Kidney (tissue), 14 donors: ENCODE data around the gene DNAL1. TPM values are rescaled to one million over a fixed set of nuclear protein-coding genes. Genes with fewer than 3 reads are reported as not detected.

Source experiments
- DNase-seq, 5 donors: peaks; one replicate each; pipeline ENCODE4 v3.0.0-alpha.2; 2013 to 2020
- FAIRE-seq: peaks from 2 replicates; lab custom pipeline; 2012; peaks lifted over from hg19 to GRCh38; lab: Jason Lieb, UNC
- H3K27ac ChIP-seq, 2 donors: one replicate each; pipeline ENCODE4 v1.7.0; 2013; ENCODE audit warnings: low read depth in 2 of 2, low read length in 2 of 2, inconsistent platforms in 1 of 2
- H3K27me3 ChIP-seq: one replicate; pipeline ENCODE4 v1.7.1; 2013; ENCODE audit warnings: low read length, inconsistent platforms; ENCODE audit not compliant: control insufficient read depth, insufficient read depth
- H3K36me3 ChIP-seq, 3 donors: one replicate each; pipeline versions ENCODE4 v1.7.0 to v1.7.1; 2013; ENCODE audit warnings: low read length in 3 of 3, control low read depth in 1 of 3, inconsistent platforms in 1 of 3; ENCODE audit not compliant: insufficient read depth in 3 of 3, control insufficient read depth in 2 of 3
- H3K4me1 ChIP-seq, 3 donors: one replicate each; pipeline versions ENCODE4 v1.7.0 to v1.7.1; 2013; ENCODE audit warnings: low read length in 3 of 3, inconsistent platforms in 1 of 3, low read depth in 1 of 3; ENCODE audit not compliant: control insufficient read depth in 2 of 3, insufficient read depth in 2 of 3
- H3K4me3 ChIP-seq, 3 donors: one replicate each; pipeline versions ENCODE4 v1.7.0 to v1.8.1; 2013; ENCODE audit warnings: low read length in 3 of 3, control low read depth in 1 of 3, inconsistent platforms in 1 of 3
- H3K9ac ChIP-seq, 3 donors: one replicate each; pipeline versions ENCODE4 v1.7.0 to v1.7.1; 2013; ENCODE audit warnings: low read length in 3 of 3, control low read depth in 1 of 3, inconsistent platforms in 1 of 3
- H3K9me3 ChIP-seq, 3 donors: one replicate each; pipeline versions ENCODE4 v1.7.0 to v1.7.1; 2013; ENCODE audit warnings: low read length in 3 of 3, control low read depth in 1 of 3, inconsistent platforms in 1 of 3; ENCODE audit not compliant: control insufficient read depth in 2 of 3, insufficient read depth in 1 of 3
- CTCF ChIP-seq: IDR thresholded peaks from 3 replicates; pipeline ENCODE4 v1.5.1; 2012; ENCODE audit warnings: mild to moderate bottlenecking, moderate library complexity, borderline replicate concordance; ENCODE audit not compliant: insufficient read depth; ENCODE audit errors: extremely low read depth
- intact Hi-C: fragments of 100-400 bp; cut with DNase I; formaldehyde crosslinking; loops from one replicate; pipeline ENCODE4 v1.11.1; 2022
- polyA plus RNA-seq: library from polyadenylated mRNA; stranded (reverse); fragments of 350-450 nt; fragmentation: Illumina TruSeq; extraction: RNeasy Lipid Tissue Mini Kit (QIAGEN cat#74804); gene quantifications from one replicate; pipeline ENCODE4 v1.2.3, GENCODE V29; 2014; ENCODE audit warnings: low read depth, low replicate concordance; ENCODE audit not compliant: insufficient read depth
- total RNA-seq: library from RNA; stranded (reverse); fragmentation: NEBNext Ultra II Directional; extraction: Animal tissue kit (Norgen Biotek cat#: 25700); gene quantifications from one replicate; pipeline ENCODE4 v1.2.1, GENCODE V29; 2021
- donor health status: control.
- donor health status: control.
- donor health status: control.
- donor health status: control.
- donor health status: control.
- donor health status: DM: yes; HTN: yes; CAD: no.
- donor health status: Normal renal cell carcinoma (clear cell type).

The DNAL1 gene
- total and polyA plus RNA-seq, 2 donors from 2014 or later, result 9.3 to 32.3 TPM

GRCh38 chr14:73667854-73668253 lies 23.1 kb downstream of the DNAL1 start:
- peaks cover 0 to 3% (median 0%) of the 10 kb centered on the region in 3 donors for H3K36me3 ChIP-seq
- no peak for TF ChIP-seq CTCF
- H3K4me3 ChIP-seq, result no peak overlapping the region
- H3K9ac ChIP-seq, result no peak overlapping the region
- FAIRE-seq (no peak), DNase-seq (no peak)
- H3K27ac ChIP-seq, result no peak overlapping the region
- no peaks in the 10 kb centered on the region for H3K27me3 ChIP-seq
- intact Hi-C loops, result no loop called here
- no peaks in the 10 kb centered on the region for H3K4me1 ChIP-seq
- H3K9me3 ChIP-seq, result no peaks in the 10 kb centered on the region

GRCh38 chr14:73674986-73675385 lies 30.2 kb downstream of the DNAL1 start:
- no peak for TF ChIP-seq CTCF
- H3K27me3 ChIP-seq, result no peaks in the 10 kb centered on the region
- intact Hi-C loops, result no loop called here
- H3K9ac ChIP-seq, result no peak overlapping the region
- no peak for DNase-seq
- no peak for FAIRE-seq
- no peaks in the 10 kb centered on the region for H3K9me3 ChIP-seq
- H3K4me3 ChIP-seq, result no peak overlapping the region
- no peak overlapping the region for H3K27ac ChIP-seq
- H3K36me3 ChIP-seq, result peaks cover 0 to 5% (median 0%) of the 10 kb centered on the region in 3 donors
- no peaks in the 10 kb centered on the region for H3K4me1 ChIP-seq

- no peak overlapping the region for H3K27ac ChIP-seq
- intact Hi-C loops, result no loop called here
- peaks cover 0 to 6% (median 0%) of the 10 kb centered on the region in 3 donors for H3K36me3 ChIP-seq
- no peak for TF ChIP-seq CTCF
- DNase-seq, result no peak
- no peaks in the 10 kb centered on the region for H3K9me3 ChIP-seq
- FAIRE-seq, result no peak
- no peaks in the 10 kb centered on the region for H3K27me3 ChIP-seq
- H3K4me1 ChIP-seq, result no peaks in the 10 kb centered on the region
- no peak overlapping the region for H3K9ac ChIP-seq
- H3K4me3 ChIP-seq, result no peak overlapping the region
Measured at GRCh38 chr14:73678698-73679097, 33.9 kb downstream of the DNAL1 start.

GRCh38 chr14:73680821-73681220 lies 36.0 kb downstream of the DNAL1 start:
- no peak for TF ChIP-seq CTCF
- FAIRE-seq (no peak), DNase-seq (no peak)
- no peak overlapping the region for H3K9ac ChIP-seq
- H3K27me3 ChIP-seq, result no peaks in the 10 kb centered on the region
- no peaks in the 10 kb centered on the region for H3K9me3 ChIP-seq
- no peaks in the 10 kb centered on the region for H3K4me1 ChIP-seq
- intact Hi-C loops, result no loop called here
- no peak overlapping the region for H3K27ac ChIP-seq
- no peak overlapping the region for H3K4me3 ChIP-seq
- H3K36me3 ChIP-seq, result peaks cover 0 to 3% (median 0%) of the 10 kb centered on the region in 3 donors
